Bladder microvascular endothelial cell (primary cell): Measurements from ENCODE around the gene C1QTNF8. TPM values are rescaled to one million over a fixed set of nuclear protein-coding genes. Genes with fewer than 3 reads are reported as not detected.

Experiments
- total RNA-seq: library from RNA; depleted of rRNA; stranded (reverse); fragments of >200 nt; gene quantifications from 2 replicates; pipeline ENCODE4 v1.2.3, GENCODE V29; 2014

C1QTNF8 gene, protein sequence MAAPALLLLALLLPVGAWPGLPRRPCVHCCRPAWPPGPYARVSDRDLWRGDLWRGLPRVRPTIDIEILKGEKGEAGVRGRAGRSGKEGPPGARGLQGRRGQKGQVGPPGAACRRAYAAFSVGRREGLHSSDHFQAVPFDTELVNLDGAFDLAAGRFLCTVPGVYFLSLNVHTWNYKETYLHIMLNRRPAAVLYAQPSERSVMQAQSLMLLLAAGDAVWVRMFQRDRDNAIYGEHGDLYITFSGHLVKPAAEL
- total RNA-seq: not detected in 2 replicates

DNA sequence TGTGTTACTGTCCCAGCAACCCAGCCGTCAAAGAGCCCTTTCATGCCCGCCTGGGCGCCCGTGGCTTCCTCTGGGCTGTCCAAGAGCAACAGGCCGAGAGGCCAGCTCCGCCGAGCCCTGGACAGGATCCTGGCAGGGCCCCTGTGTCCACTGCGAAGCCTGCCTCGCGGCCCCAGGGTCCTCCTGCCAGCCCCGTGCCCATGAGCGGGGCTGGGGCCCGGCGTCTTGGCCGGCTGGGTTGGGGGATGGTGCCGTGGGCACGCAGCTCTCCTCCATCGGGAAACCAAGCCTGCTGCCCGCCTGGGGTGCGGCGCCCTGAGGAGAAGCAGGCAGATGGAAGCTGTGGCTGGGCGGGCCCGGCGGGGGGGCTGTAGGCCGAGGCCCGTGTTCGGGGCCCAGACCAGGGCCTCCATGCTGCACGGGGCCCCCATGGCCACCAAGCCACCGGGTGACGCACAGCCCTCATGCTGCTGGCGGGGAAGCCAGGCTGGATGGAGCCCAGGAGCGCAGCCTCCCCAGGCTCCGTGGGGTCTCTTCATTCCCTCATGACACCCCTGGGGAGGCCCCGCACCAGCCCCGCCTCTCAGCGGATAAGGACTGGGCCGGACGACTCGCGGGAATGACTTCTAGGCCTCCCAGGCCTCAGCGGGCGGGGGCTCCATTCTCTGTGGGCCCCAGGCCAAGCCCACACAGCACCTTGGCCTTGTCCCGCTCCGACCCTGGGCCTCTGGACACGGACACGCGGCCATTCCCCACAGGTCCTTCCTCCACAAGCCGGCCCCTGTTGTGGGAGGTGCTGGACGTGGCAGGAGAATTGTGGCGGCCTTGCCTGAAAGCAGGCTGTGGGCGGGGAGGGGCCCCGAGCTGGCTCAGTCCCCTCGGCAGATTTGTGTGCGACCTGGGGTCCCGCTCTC, at the start of gene C1QTNF8:
C1QTNF8 (minus strand) TSS at position 76 of the 914 bp plus-strand sequence. CDS start 1,322 bp downstream, outside the sequence.

DNA sequence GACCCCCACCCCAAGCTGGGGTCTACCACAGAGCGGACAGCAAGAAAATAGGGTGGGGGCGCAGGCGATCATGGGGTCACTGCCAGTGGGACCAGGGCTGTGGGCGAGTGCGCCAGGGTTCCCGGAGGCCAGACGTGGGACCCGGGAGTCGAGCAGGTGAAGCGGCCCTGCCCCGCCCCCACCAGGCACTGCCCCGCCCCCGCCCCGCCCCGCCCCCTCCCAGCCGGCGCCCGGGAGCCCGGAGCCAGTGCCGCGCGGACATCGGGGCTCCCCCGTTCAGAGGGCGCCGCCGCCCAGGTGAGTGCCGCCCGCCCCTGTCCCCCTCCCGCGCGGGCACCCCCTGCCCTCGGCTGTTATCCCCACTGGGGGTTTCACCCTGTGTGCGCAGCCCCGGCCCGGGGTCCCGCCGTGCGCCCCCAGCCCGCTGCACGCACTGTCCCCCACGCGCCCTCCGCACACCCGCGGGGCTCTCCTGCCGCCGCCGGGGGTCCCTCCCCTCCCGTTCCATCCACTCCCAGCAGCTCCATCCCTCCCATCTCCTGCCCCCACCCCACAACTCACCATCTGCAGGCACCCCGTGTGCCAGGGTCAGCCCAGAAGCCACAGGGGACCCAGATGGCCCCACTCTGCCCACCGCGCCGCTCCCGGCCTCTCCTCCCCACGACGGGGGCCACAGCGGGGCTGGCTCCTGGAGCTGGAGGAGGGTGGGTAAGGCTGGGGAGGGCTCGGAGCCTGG, 23.4 kb downstream of the C1QTNF8 start, which contains the start of gene SSTR5:
SSTR5 (plus strand) TSS at position 222 of the 736 bp plus-strand sequence. CDS start 6,122 bp downstream, outside the sequence.

Other genes starting within 250 kb of the C1QTNF8 start
- gene LMF1, start 125.3 kb downstream of the C1QTNF8 start, total RNA-seq: 5.0 and 10.8 TPM in 2 replicates
- 0.16 and 1.3 TPM in 2 replicates for gene SOX8, start 114.5 kb downstream of the C1QTNF8 start, total RNA-seq
- 0.16 and 0.50 TPM in 2 replicates for gene SSTR5, start 23.5 kb downstream of the C1QTNF8 start, total RNA-seq
- gene CACNA1H, start 56.9 kb upstream of the C1QTNF8 start, total RNA-seq: 0.31 and 1.1 TPM in 2 replicates
- not detected in 2 replicates for gene TPSG1, start 129.0 kb upstream of the C1QTNF8 start, total RNA-seq
- gene TPSB2, start 133.9 kb upstream of the C1QTNF8 start, total RNA-seq: not detected in 2 replicates
- not detected in 2 replicates for gene TPSAB1, start 144.5 kb upstream of the C1QTNF8 start, total RNA-seq
- not detected in 2 replicates for gene TPSD1, start 159.8 kb upstream of the C1QTNF8 start, total RNA-seq
- gene UBE2I, start 213.4 kb upstream of the C1QTNF8 start, total RNA-seq: 33.7 and 65.7 TPM in 2 replicates
- 1.0 and 3.7 TPM in 2 replicates for gene BAIAP3, start 237.4 kb upstream of the C1QTNF8 start, total RNA-seq